Right kidney (tissue), 1 donor: Measurements from ENCODE around the gene GREM1.

Source experiments
- DNase-seq: peaks from one replicate; pipeline ENCODE4 v3.0.0-alpha.2; 2016

The GREM1 gene

DNA sequence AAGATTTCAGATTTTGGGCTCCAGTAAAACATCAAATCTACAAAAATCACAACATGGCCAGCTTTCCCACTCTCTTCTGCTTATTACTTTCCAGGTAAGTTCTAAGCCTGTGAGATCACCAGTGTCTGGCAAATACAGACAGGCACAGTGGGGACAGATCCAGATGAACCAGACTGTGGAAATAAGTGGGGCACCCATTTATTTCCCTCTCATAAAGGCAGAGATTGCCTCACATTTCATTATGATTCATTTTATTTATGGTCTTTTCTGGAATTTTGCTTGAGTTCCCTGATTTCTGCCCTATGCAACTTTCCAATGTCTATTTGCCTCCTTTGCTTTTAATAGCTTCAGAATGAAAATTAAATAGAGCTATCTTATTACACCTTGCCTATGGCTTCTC lies 66.8 kb downstream of the GREM1 start:
- DNase-seq, result no peak

GRCh38 chr15:32786906-32787305 lies 69.1 kb downstream of the GREM1 start:
- DNase-seq, result no peak

DNA sequence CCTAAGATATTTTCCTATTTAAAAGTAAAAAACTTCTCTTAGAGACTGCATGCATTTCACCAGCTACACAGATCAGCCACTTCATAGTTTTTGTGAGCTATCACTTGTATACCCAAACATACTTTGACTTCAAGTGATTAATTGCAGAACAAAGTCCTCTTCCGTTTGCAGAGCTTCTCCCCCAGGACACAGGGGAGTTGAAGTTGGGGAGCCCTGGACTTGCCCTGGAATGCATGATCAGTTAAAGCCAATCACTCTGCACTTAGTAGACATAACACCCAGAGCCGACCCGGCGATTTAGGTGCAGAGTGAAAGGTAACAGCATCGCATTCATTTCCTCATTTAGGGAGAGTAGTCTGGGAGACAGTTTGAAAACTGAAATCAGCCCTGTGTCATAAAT lies 70.1 kb downstream of the GREM1 start:
- no peak for DNase-seq

DNA sequence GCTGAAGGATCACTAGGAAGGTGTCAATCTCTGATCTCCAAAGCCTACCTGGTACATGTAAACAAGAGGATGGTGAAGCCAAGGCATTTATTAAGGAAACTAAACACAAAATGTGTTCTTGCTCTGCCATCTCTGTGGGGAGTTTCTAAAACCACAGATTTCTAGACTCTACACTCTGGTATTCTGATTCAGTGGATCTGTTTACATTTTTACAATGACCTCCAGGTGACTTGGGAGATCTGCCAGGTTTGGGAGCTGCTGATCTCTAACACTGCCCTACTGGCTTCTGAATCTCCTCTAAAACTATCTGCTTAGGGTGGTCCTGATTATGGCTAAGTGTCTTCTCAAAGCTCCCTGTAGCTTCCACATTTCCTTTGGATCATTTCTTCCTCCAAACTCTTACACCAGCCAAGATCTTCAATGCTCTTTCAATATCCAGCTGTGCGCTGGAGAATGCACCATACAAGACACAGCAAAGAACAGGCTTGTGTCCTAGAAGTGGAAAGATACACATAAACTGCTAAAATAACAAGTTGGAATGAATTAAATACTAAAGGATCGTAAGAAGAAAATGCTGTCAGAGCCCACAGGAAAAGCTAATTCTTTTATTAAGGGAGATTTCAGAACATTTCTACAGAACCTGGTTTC lies 72.7 kb downstream of the GREM1 start:
- DNase-seq, result no peak

GRCh38 chr15:32792436-32792835 lies 74.6 kb downstream of the GREM1 start:
- no peak for DNase-seq
